HUDEP-2 (cell line): ENCODE measurements around the gene KRTAP10-3.

ENCODE experiments used
- DNase-seq, 76 experiments: peaks; one replicate each; lab custom pipeline; 2025; ENCODE audit not compliant: unreplicated experiment in 76 of 76; lab: John Stamatoyannopoulos, UW

KRTAP10-3 gene

GRCh38 chr21:44531606-44532564, 26.7 kb downstream of the KRTAP10-3 start:
- DNase-seq: no peak

- no peak for DNase-seq
Measured at GRCh38 chr21:44530903-44531605, 27.5 kb downstream of the KRTAP10-3 start.

GRCh38 chr21:44530221-44530902, 28.2 kb downstream of the KRTAP10-3 start:
- no peak for DNase-seq

GRCh38 chr21:44529503-44530125, 29.0 kb downstream of the KRTAP10-3 start:
- DNase-seq: no peak

GRCh38 chr21:44529011-44529421, 29.6 kb downstream of the KRTAP10-3 start:
- no peak for DNase-seq

GRCh38 chr21:44528634-44528995, 30.0 kb downstream of the KRTAP10-3 start:
- no peak for DNase-seq

- no peak for DNase-seq
Measured at GRCh38 chr21:44527983-44528633, 30.5 kb downstream of the KRTAP10-3 start.

GRCh38 chr21:44527156-44527982, 31.2 kb downstream of the KRTAP10-3 start:
- DNase-seq: no peak

GRCh38 chr21:44526096-44526997, 32.2 kb downstream of the KRTAP10-3 start:
- DNase-seq: no peak

- DNase-seq: no peak
Measured at GRCh38 chr21:44525391-44526095, 33.1 kb downstream of the KRTAP10-3 start.

- DNase-seq: no peak
Measured at GRCh38 chr21:44524414-44525371, 33.9 kb downstream of the KRTAP10-3 start.

- no peak for DNase-seq
Measured at GRCh38 chr21:44523567-44524413, 34.8 kb downstream of the KRTAP10-3 start.

GRCh38 chr21:44522753-44523204, 35.8 kb downstream of the KRTAP10-3 start:
- DNase-seq: no peak

GRCh38 chr21:44521928-44522752, 36.5 kb downstream of the KRTAP10-3 start:
- DNase-seq: no peak
